ENCODE measurements around the gene TBCE. TPM values are rescaled to one million over a fixed set of nuclear protein-coding genes. Genes with fewer than 3 reads are reported as not detected.

TBCE gene
- total and polyA plus RNA-seq, 4 donors, result 9.5 to 19.7 (median 14.1) TPM

GRCh38 chr1:235426680-235427079 lies 59.5 kb downstream of the TBCE start:
- no peak overlapping the region for H3K27ac ChIP-seq (ENCODE audit: low read depth in 1 of 2, low read length in 2 of 2)
- peaks cover 0 to 3% (median 2%) of the 10 kb centered on the region in 4 donors for H3K36me3 ChIP-seq (ENCODE audit: control insufficient read depth in 4 of 4, insufficient read depth in 3 of 4, low read depth in 1 of 4, low read length in 3 of 4)
- H3K9ac ChIP-seq (ENCODE audit: low read depth in 1 of 2, low read length in 2 of 2), result no peak overlapping the region
- TF ChIP-seq RAD21 (IDR thresholded peaks at IDR 0.05), result no peak
- no peak for TF ChIP-seq TAF1 (conservative IDR thresholded peaks at IDR 0.05)
- TF ChIP-seq EGR1 (IDR thresholded peaks at IDR 0.05; ENCODE audit: low read depth in 2 of 2), result no peak
- TF ChIP-seq NR2F2 (IDR thresholded peaks at IDR 0.05), result no peak
- H3K4me3 ChIP-seq (ENCODE audit: low read depth in 1 of 3, low read length in 3 of 3), result no peak overlapping the region
- 94% methylated on average over 13 of the region's 13 CpGs for WGBS
- no peaks in the 10 kb centered on the region for H3K27me3 ChIP-seq (ENCODE audit: control insufficient read depth in 4 of 4, insufficient read depth in 4 of 4, low read length in 3 of 4)
- no peaks in the 10 kb centered on the region for H3K4me1 ChIP-seq (ENCODE audit: control insufficient read depth in 4 of 4, insufficient read depth in 4 of 4, low read length in 3 of 4)
- H3K9me3 ChIP-seq (ENCODE audit: control insufficient read depth in 4 of 4, low read length in 3 of 4), result no peaks in the 10 kb centered on the region
- DNase-seq (ENCODE audit: low spot score), result no peak

- Histone ChIP-seq H3K9ac (ENCODE audit: low read depth in 1 of 2, low read length in 2 of 2) (no peak overlapping the region), H3K27ac (ENCODE audit: low read depth in 1 of 2, low read length in 2 of 2) (no peak overlapping the region), H3K4me1 (ENCODE audit: control insufficient read depth in 4 of 4, insufficient read depth in 4 of 4, low read length in 3 of 4) (no peaks in the 10 kb centered on the region), H3K9me3 (ENCODE audit: control insufficient read depth in 4 of 4, low read length in 3 of 4) (no peaks in the 10 kb centered on the region), H3K4me3 (ENCODE audit: low read depth in 1 of 3, low read length in 3 of 3) (no peak overlapping the region), H3K27me3 (ENCODE audit: control insufficient read depth in 4 of 4, insufficient read depth in 4 of 4, low read length in 3 of 4) (no peaks in the 10 kb centered on the region), H3K36me3 (ENCODE audit: control insufficient read depth in 4 of 4, insufficient read depth in 3 of 4, low read depth in 1 of 4, low read length in 3 of 4) (peaks cover 0 to 6% (median 4%) of the 10 kb centered on the region in 4 donors)
- no peak for DNase-seq (ENCODE audit: low spot score)
- 91% methylated on average over 4 of the region's 4 CpGs for WGBS
- TF ChIP-seq RXRA (IDR thresholded peaks at IDR 0.05) (no peak), HNF4A (conservative IDR thresholded peaks at IDR 0.05) (no peak)
These were observed 60.2 kb downstream of the TBCE start for GRCh38 chr1:235427447-235427846.

GRCh38 chr1:235429143-235429542 lies 61.9 kb downstream of the TBCE start:
- Histone ChIP-seq H3K4me1 (ENCODE audit: control insufficient read depth in 4 of 4, insufficient read depth in 4 of 4, low read length in 3 of 4) (no peaks in the 10 kb centered on the region), H3K4me3 (ENCODE audit: low read depth in 1 of 3, low read length in 3 of 3) (no peak overlapping the region), H3K9ac (ENCODE audit: low read depth in 1 of 2, low read length in 2 of 2) (no peak overlapping the region), H3K9me3 (ENCODE audit: control insufficient read depth in 4 of 4, low read length in 3 of 4) (no peaks in the 10 kb centered on the region), H3K36me3 (ENCODE audit: control insufficient read depth in 4 of 4, insufficient read depth in 3 of 4, low read depth in 1 of 4, low read length in 3 of 4) (peaks cover 5 to 19% (median 10%) of the 10 kb centered on the region in 4 donors), H3K27ac (ENCODE audit: low read depth in 1 of 2, low read length in 2 of 2) (no peak overlapping the region), H3K27me3 (ENCODE audit: control insufficient read depth in 4 of 4, insufficient read depth in 4 of 4, low read length in 3 of 4) (no peaks in the 10 kb centered on the region)
- no peak for DNase-seq (ENCODE audit: low spot score)
- TF ChIP-seq JUND (IDR thresholded peaks at IDR 0.05), result no peak
- TF ChIP-seq RXRA (IDR thresholded peaks at IDR 0.05), result no peak
- 87% methylated on average over 5 of the region's 5 CpGs for WGBS

GRCh38 chr1:235430991-235431390 lies 63.8 kb downstream of the TBCE start:
- no peak overlapping the region for H3K27ac ChIP-seq (ENCODE audit: low read depth in 1 of 2, low read length in 2 of 2)
- H3K4me1 ChIP-seq (ENCODE audit: control insufficient read depth in 4 of 4, insufficient read depth in 4 of 4, low read length in 3 of 4), result no peaks in the 10 kb centered on the region
- peaks cover 5 to 27% (median 14%) of the 10 kb centered on the region in 4 donors for H3K36me3 ChIP-seq (ENCODE audit: control insufficient read depth in 4 of 4, insufficient read depth in 3 of 4, low read depth in 1 of 4, low read length in 3 of 4)
- no peak for DNase-seq (ENCODE audit: low spot score)
- H3K9me3 ChIP-seq (ENCODE audit: control insufficient read depth in 4 of 4, low read length in 3 of 4), result no peaks in the 10 kb centered on the region
- no peaks in the 10 kb centered on the region for H3K27me3 ChIP-seq (ENCODE audit: control insufficient read depth in 4 of 4, insufficient read depth in 4 of 4, low read length in 3 of 4)
- no peak overlapping the region for H3K4me3 ChIP-seq (ENCODE audit: low read depth in 1 of 3, low read length in 3 of 3)
- 94% methylated on average over 6 of the region's 6 CpGs for WGBS
- H3K9ac ChIP-seq (ENCODE audit: low read depth in 1 of 2, low read length in 2 of 2), result no peak overlapping the region
- TF ChIP-seq REST (IDR thresholded peaks at IDR 0.05) (no peak), FOXA2 (IDR thresholded peaks at IDR 0.05) (no peak), TAF1 (conservative IDR thresholded peaks at IDR 0.05) (no peak), HNF4G (IDR thresholded peaks at IDR 0.05) (no peak)

Measured in liver (tissue), 9 donors.